HG03025 (cell line): Measurements from ENCODE around the gene PDZD8.
"Not testable (repeated sequence)": the region's sequence is repeated elsewhere in the genome, so short reads cannot be mapped to it uniquely, and the experiment has no call there.

Experiments
- ATAC-seq: cut with Tn5 transposase; IDR thresholded peaks from one replicate; pipeline ENCODE4 v1.9.1; 2021; ENCODE audit warnings: mild to moderate bottlenecking, moderate library complexity; ENCODE audit not compliant: unreplicated experiment, low FRiP score

PDZD8 gene

DNA sequence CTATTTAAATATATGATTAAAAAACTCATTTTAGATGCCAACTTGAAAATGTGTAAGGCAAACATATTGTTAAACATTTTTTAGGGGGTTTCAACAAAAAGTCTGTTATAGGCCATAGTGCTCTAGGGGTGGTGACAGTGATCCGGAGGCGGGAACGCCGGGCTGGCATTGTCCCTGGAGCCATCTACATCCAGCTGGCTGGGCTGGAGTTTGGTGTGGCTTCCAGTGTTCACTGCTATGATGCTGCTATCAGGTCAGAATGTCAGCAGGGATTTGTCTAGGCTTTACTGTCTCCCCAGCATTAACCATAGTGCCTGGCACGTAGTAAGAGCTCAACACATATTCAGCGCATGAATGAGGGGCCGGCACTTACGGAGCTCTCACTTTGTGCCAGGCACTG lies 136.2 kb downstream of the PDZD8 start:
- no peak for ATAC-seq

DNA sequence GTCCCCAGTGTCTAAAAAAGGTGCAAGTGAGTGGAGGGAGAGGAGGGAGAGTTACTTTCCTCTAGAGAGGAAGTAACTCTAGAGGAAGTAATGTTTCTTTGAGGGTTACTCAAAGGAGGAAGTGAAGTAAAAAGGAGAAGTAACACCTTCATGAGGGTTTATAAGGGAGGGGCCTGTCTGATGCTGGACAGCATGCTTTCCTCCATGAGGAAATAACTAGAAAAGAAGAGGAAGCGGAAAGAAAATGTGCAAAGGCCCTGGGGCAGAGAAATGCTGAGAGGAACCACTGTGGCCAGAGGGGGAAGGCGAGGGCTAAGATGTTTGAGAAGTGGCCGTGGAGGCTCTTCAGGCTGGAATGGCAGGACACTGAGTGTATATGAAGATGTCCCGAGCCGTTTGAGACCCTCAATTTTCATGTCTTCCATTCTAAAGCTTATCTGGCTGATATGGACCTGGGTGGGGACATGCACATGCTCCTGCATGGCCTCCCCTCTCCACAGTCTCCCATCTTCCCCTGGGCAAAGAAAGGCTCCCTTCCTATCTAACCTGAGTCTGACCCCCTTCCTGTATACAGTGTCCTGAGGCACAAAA lies 137.7 kb downstream of the PDZD8 start:
- ATAC-seq, result no peak

DNA sequence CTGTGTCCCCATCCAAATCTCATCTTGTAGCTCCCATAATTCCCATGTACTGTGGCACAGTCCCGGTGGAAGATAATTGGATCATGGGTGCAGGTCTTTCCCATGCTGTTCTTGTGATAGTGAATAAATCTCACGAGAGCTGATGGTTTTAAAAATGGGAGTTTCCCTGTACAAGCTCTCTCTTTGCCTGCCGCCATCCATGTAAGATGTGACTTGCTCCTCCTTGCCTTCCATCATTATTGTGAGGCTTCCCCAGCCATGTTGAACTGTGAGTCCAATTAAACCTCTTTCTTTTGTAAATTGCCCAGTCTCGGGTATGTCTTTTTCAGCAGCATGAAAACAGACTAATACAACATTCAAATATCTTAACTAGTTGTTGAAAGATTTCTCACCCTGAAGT lies 145.1 kb downstream of the PDZD8 start:
- ATAC-seq, result not testable (repeated sequence)

GRCh38 chr10:117228210-117228609 lies 147.0 kb downstream of the PDZD8 start:
- ATAC-seq, result no peak
